Measurements from ENCODE around the gene GLRA1.
A peak's percentile ranks its signal among the peaks of the same experiment; 100 is the strongest.
"Not testable (repeated sequence)": the region's sequence is repeated elsewhere in the genome, so short reads cannot be mapped to it uniquely, and the experiment has no call there.

The GLRA1 gene

GRCh38 chr5:151811593-151812321 lies 112.9 kb downstream of the GLRA1 start:
- no peak for DNase-seq

- DNase-seq: no peak
Observed at GRCh38 chr5:151810897-151811296, 113.8 kb downstream of the GLRA1 start.

GRCh38 chr5:151810449-151810848 lies 114.2 kb downstream of the GLRA1 start:
- no peak for DNase-seq

GRCh38 chr5:151808451-151809169 lies 116.0 kb downstream of the GLRA1 start:
- DNase-seq: no peak

GRCh38 chr5:151805414-151806223 lies 119.0 kb downstream of the GLRA1 start:
- DNase-seq: peak; percentile 86

GRCh38 chr5:151800532-151800931 lies 124.1 kb downstream of the GLRA1 start:
- DNase-seq: peak; percentile 65

GRCh38 chr5:151799407-151799806 lies 125.2 kb downstream of the GLRA1 start:
- peak; percentile 78 for DNase-seq

- DNase-seq: no peak
Observed at GRCh38 chr5:151798674-151799073, 126.0 kb downstream of the GLRA1 start.

- DNase-seq: no peak
Observed at GRCh38 chr5:151795426-151795825, 129.2 kb downstream of the GLRA1 start.

GRCh38 chr5:151793358-151793757 lies 131.3 kb downstream of the GLRA1 start:
- no peak for DNase-seq

GRCh38 chr5:151787817-151788216 lies 136.8 kb downstream of the GLRA1 start:
- no peak for DNase-seq

- no peak for DNase-seq
Observed at GRCh38 chr5:151786468-151786867, 138.2 kb downstream of the GLRA1 start.

- no peak for DNase-seq
Observed at GRCh38 chr5:151784141-151784540, 140.5 kb downstream of the GLRA1 start.

- DNase-seq: not testable (repeated sequence)
Observed at GRCh38 chr5:151783664-151784063, 141.0 kb downstream of the GLRA1 start.

- DNase-seq: no peak
Observed at GRCh38 chr5:151781201-151781600, 143.4 kb downstream of the GLRA1 start.

GRCh38 chr5:151780348-151780747 lies 144.3 kb downstream of the GLRA1 start:
- DNase-seq: no peak

GRCh38 chr5:151779531-151780125 lies 145.0 kb downstream of the GLRA1 start:
- DNase-seq: no peak

GRCh38 chr5:151775025-151775606 lies 149.5 kb downstream of the GLRA1 start:
- no peak for DNase-seq

GRCh38 chr5:151773951-151774350 lies 150.7 kb downstream of the GLRA1 start:
- DNase-seq: no peak

GRCh38 chr5:151772846-151773561 lies 151.6 kb downstream of the GLRA1 start:
- no peak for DNase-seq
